HEK293T (cell line): ENCODE data around the gene ELAC2.

Experiments
- CTCF ChIA-PET: fragments of 350-600 bp; formaldehyde crosslinking; extraction: SDS; loops from one replicate; lab custom pipeline; 2021; ENCODE audit warnings: antibody characterized with exemption, inconsistent platforms; lab: Yijun Ruan, JAX
- POLR2A ChIA-PET: fragments of 350-600 bp; formaldehyde crosslinking; extraction: SDS; loops from one replicate; lab custom pipeline; 2020; ENCODE audit warnings: antibody characterized with exemption, inconsistent platforms; lab: Yijun Ruan, JAX
- DNase-seq: peaks from one replicate; pipeline ENCODE4 v3.0.0; 2012; ENCODE audit warnings: mixed read lengths; ENCODE audit errors: extremely low spot score
- ARNT ChIP-seq: fragments of 450-650 bp; IDR thresholded peaks from 2 replicates; pipeline ENCODE4 v1.6.1; 2017; ENCODE audit warnings: mild to moderate bottlenecking
- BHLHE40 ChIP-seq: fragments of 450-650 bp; IDR thresholded peaks from 2 replicates; pipeline ENCODE4 v1.6.1; 2016; ENCODE audit warnings: mild to moderate bottlenecking, moderate library complexity, borderline replicate concordance
- CTBP1 ChIP-seq: fragments of 450-650 bp; IDR thresholded peaks from 2 replicates; pipeline ENCODE4 v1.6.1; 2016; ENCODE audit warnings: borderline replicate concordance
- ELF4 ChIP-seq: fragments of 450-650 bp; IDR thresholded peaks from 2 replicates; pipeline ENCODE4 v1.6.1; 2017; ENCODE audit warnings: antibody characterized with exemption
- FOXA1 ChIP-seq: fragments of 450-650 bp; IDR thresholded peaks from 2 replicates; pipeline ENCODE4 v1.6.1; 2016; ENCODE audit warnings: mild to moderate bottlenecking
- FOXK2 ChIP-seq: fragments of 450-650 bp; IDR thresholded peaks from 2 replicates; pipeline ENCODE4 v1.6.1; 2016; ENCODE audit warnings: mild to moderate bottlenecking
- FOXM1 ChIP-seq: fragments of 450-650 bp; IDR thresholded peaks from 2 replicates; pipeline ENCODE4 v1.6.1; 2017; ENCODE audit warnings: mild to moderate bottlenecking, borderline replicate concordance
- HDGF ChIP-seq: fragments of 450-650 bp; IDR thresholded peaks from 2 replicates; pipeline ENCODE4 v1.6.1; 2017; ENCODE audit warnings: antibody characterized with exemption, borderline replicate concordance
- L3MBTL2 ChIP-seq: fragments of 450-650 bp; conservative IDR thresholded peaks from 2 replicates; pipeline ENCODE4 v1.6.1; 2016; ENCODE audit warnings: mild to moderate bottlenecking
- LEF1 ChIP-seq: fragments of 450-650 bp; IDR thresholded peaks from 2 replicates; pipeline ENCODE4 v1.6.1; 2017; ENCODE audit warnings: mild to moderate bottlenecking, borderline replicate concordance
- NFRKB ChIP-seq: fragments of 450-650 bp; IDR thresholded peaks from 2 replicates; pipeline ENCODE4 v1.6.1; 2016; ENCODE audit warnings: mild to moderate bottlenecking, moderate library complexity
- SP1 ChIP-seq: fragments of 450-650 bp; IDR thresholded peaks from 2 replicates; pipeline ENCODE4 v1.6.1; 2017
- SUZ12 ChIP-seq: fragments of 450-650 bp; IDR thresholded peaks from 2 replicates; pipeline ENCODE4 v1.6.1; 2016; ENCODE audit warnings: mild to moderate bottlenecking
- TARDBP ChIP-seq: fragments of 450-650 bp; IDR thresholded peaks from 2 replicates; pipeline ENCODE4 v1.6.1; 2016
- ZNF384 ChIP-seq: fragments of 450-650 bp; IDR thresholded peaks from 2 replicates; pipeline ENCODE4 v1.6.1; 2016
- TF ChIP-seq, protein P1 (sequence below): fragments of 450-650 bp; IDR thresholded peaks from 2 replicates; pipeline ENCODE4 v1.6.1; 2016

Gene ELAC2

DNA sequence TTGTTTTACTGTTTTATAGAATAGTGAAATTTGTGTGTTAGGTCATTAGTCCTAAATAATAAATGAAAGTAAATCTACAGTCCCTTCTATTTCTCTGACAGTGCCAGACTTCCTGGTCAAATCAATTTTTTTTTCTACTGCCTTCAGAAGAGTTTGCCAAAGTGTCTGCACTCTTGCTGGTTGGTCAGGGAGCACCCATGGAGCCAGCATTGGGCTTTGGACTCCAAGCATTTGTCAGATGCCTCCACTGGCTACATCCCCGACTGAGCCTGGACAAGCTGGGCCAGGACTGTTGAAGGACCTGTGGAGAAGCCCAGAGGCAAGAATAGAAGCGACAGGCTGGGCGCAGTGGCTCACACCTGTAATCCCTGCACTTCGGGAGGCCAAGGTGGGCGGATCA, 53.7 kb downstream of the ELAC2 start:
- CTCF ChIA-PET, result no interaction called here
- DNase-seq, result no peak
- POLR2A ChIA-PET, result no interaction called here
- TF ChIP-seq ELF4 (no peak), HDGF (no peak), L3MBTL2 (no peak), LEF1 (no peak), ARNT (no peak), CTBP1 (no peak), NFRKB (no peak), ZNF384 (no peak)
- TF ChIP-seq, protein P1, sequence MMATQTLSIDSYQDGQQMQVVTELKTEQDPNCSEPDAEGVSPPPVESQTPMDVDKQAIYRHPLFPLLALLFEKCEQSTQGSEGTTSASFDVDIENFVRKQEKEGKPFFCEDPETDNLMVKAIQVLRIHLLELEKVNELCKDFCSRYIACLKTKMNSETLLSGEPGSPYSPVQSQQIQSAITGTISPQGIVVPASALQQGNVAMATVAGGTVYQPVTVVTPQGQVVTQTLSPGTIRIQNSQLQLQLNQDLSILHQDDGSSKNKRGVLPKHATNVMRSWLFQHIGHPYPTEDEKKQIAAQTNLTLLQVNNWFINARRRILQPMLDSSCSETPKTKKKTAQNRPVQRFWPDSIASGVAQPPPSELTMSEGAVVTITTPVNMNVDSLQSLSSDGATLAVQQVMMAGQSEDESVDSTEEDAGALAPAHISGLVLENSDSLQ, result no peak

DNA sequence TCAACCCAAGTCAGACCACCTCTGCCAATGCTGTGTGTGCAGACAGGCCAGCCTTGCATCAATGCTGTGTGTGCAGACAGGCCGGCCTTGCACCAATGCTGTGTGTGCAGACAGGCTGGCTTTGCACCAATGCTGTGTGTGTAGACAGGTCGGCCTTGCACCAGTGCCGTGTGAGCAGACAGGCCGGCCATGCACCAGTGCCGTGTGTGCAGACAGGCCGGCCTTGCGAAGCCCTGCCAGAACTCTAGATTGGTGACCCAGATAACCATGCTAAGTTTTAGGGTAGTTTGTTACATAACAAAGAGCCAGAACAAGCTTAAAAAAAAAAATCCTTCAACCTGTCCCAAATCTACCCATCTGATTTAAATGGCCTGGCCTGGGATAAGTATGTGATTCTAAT, 54.3 kb downstream of the ELAC2 start:
- TF ChIP-seq NFRKB (no peak), SUZ12 (no peak), CTBP1 (no peak), ELF4 (no peak), FOXK2 (no peak), FOXM1 (no peak), ARNT (no peak), LEF1 (no peak), L3MBTL2 (no peak)
- TF ChIP-seq, protein P1, result no peak
- POLR2A ChIA-PET, result no interaction called here
- DNase-seq, result no peak
- CTCF ChIA-PET, result no interaction called here

DNA sequence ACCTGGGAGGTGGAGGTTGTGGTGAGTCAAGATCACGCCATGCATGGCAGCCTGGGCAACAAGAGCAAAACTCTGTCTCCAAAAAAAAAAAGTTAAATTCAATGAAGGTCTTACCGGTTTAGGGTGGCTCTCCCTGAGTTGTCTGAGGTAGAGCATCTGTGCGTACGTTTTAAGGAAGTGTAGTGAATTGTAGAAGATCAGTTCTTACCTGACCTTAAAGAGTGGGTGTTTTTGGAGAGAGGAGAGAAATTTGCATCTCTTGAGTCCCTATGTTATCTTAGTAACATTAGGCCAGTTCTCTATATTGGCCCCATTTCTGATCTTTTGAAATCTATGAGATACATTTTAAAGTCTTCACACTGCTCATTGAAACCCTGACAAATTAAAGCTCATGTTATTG, 56.2 kb downstream of the ELAC2 start:
- CTCF ChIA-PET, result no interaction called here
- POLR2A ChIA-PET, result no interaction called here

DNA sequence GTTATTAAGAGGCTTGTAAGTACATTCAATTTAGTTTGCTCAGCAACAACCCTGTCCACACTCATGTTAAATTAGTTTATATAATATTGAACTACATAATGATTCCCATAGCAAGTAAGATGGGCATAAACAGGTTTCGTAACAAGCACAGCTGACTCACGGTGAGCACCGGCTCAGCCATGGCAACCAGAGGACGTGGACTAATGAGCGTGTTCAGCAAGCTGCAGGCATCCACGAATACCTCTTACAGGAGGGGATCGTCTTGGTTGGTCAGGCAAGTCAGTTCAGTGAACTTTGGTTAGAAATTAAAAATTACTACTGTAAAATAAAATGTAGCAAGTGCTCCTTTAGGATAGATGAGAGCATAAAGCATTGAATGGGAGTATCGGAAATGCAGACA, 58.4 kb downstream of the ELAC2 start:
- no peak for TF ChIP-seq L3MBTL2
- TF ChIP-seq FOXK2, result no peak
- no peak for TF ChIP-seq SUZ12
- TF ChIP-seq, protein P1, result no peak
- no peak for TF ChIP-seq BHLHE40
- no peak for TF ChIP-seq ARNT
- no peak for TF ChIP-seq HDGF
- no peak for TF ChIP-seq CTBP1
- TF ChIP-seq LEF1, result no peak
- TF ChIP-seq ZNF384, result no peak
- TF ChIP-seq FOXM1, result no peak
- CTCF ChIA-PET, result no interaction called here
- no peak for DNase-seq
- POLR2A ChIA-PET, result no interaction called here

More for the DNA sequence above, 56.2 kb downstream of the ELAC2 start:
- no peak for TF ChIP-seq L3MBTL2
- DNase-seq, result no peak

DNA sequence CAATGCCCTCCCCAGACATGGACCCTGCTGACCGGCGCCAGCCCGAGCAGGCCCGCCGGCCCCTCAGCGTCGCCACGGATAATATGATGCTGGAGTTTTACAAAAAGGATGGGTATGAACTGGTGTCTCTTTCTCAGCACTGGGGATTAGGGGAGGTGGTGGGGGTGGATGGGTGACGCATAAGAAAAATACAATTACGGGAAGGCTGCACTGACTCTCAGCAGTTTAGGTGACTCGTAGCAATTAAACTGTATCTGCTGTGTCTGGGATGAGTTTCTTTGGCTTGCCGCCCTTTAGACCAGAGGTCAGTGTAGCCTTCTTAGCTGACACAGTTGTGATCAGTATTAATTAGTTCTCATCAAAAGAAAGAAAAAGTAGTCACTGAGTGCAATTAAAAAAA, 59.0 kb downstream of the ELAC2 start:
- ChIA-PET POLR2A (no interaction called here), CTCF (no interaction called here)
- TF ChIP-seq CTBP1, result no peak
- TF ChIP-seq FOXA1, result no peak
- no peak for TF ChIP-seq SUZ12
- no peak for TF ChIP-seq BHLHE40
- no peak for TF ChIP-seq FOXK2
- TF ChIP-seq LEF1, result no peak
- TF ChIP-seq ELF4, result no peak
- no peak for DNase-seq

DNA sequence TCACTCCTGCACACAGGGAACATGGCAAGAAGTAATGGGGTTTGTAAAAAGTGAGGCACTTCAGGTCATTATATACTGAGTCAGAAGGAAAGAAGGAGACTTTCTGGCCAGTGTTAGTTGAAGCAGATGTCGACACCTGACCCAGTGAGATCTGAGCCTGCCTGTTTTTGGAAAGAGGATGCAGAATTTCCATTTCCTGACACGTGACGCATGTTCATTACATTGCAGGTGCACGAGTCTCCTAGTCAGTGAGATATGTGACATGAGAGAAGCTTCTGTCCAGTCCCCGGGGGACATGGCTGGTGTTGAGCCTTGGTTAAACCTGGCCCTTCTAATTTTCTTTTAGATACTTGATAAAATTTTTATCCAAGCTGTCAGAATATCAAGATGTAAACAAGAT, 62.3 kb downstream of the ELAC2 start:
- no peak for DNase-seq
- TF ChIP-seq SP1 (no peak), HDGF (no peak), TARDBP (no peak), FOXK2 (no peak), FOXM1 (no peak), SUZ12 (no peak), NFRKB (no peak), FOXA1 (no peak), ELF4 (no peak), ZNF384 (no peak), BHLHE40 (no peak), L3MBTL2 (no peak), LEF1 (no peak), CTBP1 (no peak)
- TF ChIP-seq, protein P1, result no peak
- ChIA-PET POLR2A (no interaction called here), CTCF (no interaction called here)

DNA sequence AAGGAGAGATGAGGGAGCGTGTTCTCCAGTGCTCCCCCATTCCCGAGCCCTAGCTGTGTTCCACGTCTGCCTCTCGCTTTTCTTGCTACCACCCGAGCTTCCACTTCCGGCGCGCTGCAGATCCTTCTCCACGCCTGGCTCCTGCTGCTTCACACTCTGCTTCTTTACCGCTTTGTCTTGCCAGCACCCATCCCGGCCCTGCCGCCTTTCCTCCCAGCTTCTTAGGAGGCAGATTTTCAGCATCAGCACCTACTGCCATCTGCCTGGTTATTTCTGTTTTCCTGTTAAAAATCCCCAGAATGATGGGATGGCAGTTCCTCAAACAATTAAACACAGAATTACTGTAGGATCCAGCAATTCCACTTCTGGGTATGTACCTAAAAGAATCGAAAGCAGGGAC, 64.7 kb downstream of the ELAC2 start:
- CTCF ChIA-PET, result no interaction called here
- POLR2A ChIA-PET, result no interaction called here
- DNase-seq, result no peak
- TF ChIP-seq LEF1 (no peak), SUZ12 (no peak), ZNF384 (no peak), BHLHE40 (no peak), CTBP1 (no peak), FOXA1 (no peak), ELF4 (no peak), HDGF (no peak), SP1 (no peak), FOXM1 (no peak), ARNT (no peak), TARDBP (no peak), NFRKB (no peak), FOXK2 (no peak), L3MBTL2 (no peak)
- TF ChIP-seq, protein P1, result no peak
